Tibial artery (tissue), 4 donors: ENCODE data around the gene PODNL1.
A peak's percentile ranks its signal among the peaks of the same experiment; 100 is the strongest.

Experiments
- DNase-seq, 2 donors: peaks; one replicate each; pipeline ENCODE4 v3.0.0-alpha.2; 2019
- H3K27ac ChIP-seq, 2 donors: fragments of 200-600 bp; sonication (generic) in 1 of 2; 1 replicate in 1 of 2; 2 replicates in 1 of 2; pipeline ENCODE4 v1.5.1; 2018 to 2019; ENCODE audit warnings: mild to moderate bottlenecking in 1 of 2
- H3K27me3 ChIP-seq, 2 donors: fragments of 200-600 bp; sonication (generic) in 1 of 2; one replicate each; pipeline versions ENCODE4 v1.5.1 to v1.6.0; 2016 to 2019
- H3K36me3 ChIP-seq, 3 donors: fragments of 200-600 bp; sonication (generic) in 2 of 3; one replicate each; pipeline ENCODE4 v1.5.1; 2016 to 2019; ENCODE audit warnings: mild to moderate bottlenecking in 2 of 3
- H3K4me1 ChIP-seq, 4 donors: fragments of 200-600 bp; sonication (generic) in 2 of 4; 1 replicate in 3 of 4; 2 replicates in 1 of 4; pipeline ENCODE4 v1.5.1; 2016 to 2019
- H3K4me3 ChIP-seq, 2 donors: fragments of 200-600 bp; sonication (generic) in 1 of 2; 1 replicate in 1 of 2; 2 replicates in 1 of 2; pipeline ENCODE4 v1.5.1; 2018 to 2019; ENCODE audit warnings: mild to moderate bottlenecking in 2 of 2
- H3K9me3 ChIP-seq, 3 donors: fragments of 200-600 bp; sonication (generic) in 1 of 3; one replicate each; pipeline ENCODE4 v1.5.1; 2016 to 2019
- intact Hi-C: fragments of 100-400 bp; cut with DNase I; formaldehyde crosslinking; loops from one replicate; pipeline ENCODE4 v1.15.0; 2023; ENCODE audit warnings: low total_unique reads
- TF ChIP-seq, protein P1 (sequence below), 2 experiments: fragments of 200-600 bp in 1 of 2; fragments of 450-650 bp in 1 of 2; IDR thresholded peaks; one replicate each; pipeline ENCODE4 v1.5.1; 2017 to 2019; ENCODE audit warnings: antibody characterized with exemption in 2 of 2, mild to moderate bottlenecking in 1 of 2, moderate library complexity in 1 of 2

The PODNL1 gene

DNA sequence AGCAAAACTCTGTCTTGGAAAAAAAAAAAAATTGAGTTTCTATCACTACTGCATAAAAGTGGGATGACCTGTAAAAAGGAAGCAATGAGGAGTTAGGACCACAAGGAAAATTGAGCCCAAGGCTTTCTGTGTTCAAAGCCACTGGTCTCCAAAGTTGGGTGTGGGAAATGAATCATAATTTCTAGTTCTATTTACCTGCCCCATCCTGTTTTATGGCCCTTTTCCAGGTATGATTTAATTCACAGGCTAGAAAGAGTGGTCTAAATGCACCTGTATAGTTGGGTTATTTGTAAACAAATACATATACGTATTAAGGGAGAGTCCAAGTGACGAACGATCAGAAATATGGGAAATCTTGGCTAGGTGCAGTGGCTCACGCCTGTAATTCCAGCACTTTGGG is 8.2 kb upstream of the PODNL1 start:
- H3K4me3 ChIP-seq, result no peak overlapping the region
- H3K36me3 ChIP-seq, result no peaks in the 10 kb centered on the region
- intact Hi-C loops, result no loop called here
- no peaks in the 10 kb centered on the region for H3K27me3 ChIP-seq
- H3K9me3 ChIP-seq, result no peaks in the 10 kb centered on the region
- DNase-seq, result no peak
- TF ChIP-seq, protein P1, sequence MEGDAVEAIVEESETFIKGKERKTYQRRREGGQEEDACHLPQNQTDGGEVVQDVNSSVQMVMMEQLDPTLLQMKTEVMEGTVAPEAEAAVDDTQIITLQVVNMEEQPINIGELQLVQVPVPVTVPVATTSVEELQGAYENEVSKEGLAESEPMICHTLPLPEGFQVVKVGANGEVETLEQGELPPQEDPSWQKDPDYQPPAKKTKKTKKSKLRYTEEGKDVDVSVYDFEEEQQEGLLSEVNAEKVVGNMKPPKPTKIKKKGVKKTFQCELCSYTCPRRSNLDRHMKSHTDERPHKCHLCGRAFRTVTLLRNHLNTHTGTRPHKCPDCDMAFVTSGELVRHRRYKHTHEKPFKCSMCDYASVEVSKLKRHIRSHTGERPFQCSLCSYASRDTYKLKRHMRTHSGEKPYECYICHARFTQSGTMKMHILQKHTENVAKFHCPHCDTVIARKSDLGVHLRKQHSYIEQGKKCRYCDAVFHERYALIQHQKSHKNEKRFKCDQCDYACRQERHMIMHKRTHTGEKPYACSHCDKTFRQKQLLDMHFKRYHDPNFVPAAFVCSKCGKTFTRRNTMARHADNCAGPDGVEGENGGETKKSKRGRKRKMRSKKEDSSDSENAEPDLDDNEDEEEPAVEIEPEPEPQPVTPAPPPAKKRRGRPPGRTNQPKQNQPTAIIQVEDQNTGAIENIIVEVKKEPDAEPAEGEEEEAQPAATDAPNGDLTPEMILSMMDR (IDR thresholded peaks at IDR 0.05), result no peak
- no peak overlapping the region for H3K27ac ChIP-seq
- H3K4me1 ChIP-seq, result no peaks in the 10 kb centered on the region

DNA sequence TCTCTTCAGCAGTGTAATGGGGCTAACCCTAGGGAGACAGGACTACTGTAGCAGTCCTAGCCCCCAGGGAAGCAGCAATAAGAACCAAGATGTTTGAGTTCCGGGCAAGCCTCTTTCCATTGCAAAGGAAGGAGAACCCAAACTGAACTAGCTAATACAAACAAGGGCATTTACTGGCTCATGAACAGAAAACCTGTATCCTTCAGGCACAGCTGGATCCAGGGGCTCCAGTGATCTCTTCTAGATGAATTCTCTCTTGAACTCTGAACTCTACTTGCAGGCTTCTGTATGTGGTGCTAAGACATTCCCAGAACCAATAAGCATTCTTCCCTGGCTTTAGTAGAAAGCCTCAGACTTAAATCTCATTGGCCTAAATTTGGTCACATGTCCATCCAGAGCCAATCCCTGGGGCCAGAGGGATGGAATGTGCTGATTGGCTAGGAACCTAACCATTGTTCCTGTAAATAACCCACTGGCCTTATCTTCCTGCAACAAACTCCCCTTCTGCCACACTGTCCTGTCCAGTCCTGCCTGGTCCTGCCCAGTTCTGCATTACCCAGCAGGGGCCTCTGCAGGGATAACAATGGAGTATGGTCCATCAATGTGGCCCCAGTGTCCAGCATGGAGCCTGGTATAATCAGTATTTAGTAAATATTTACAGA is 3.9 kb upstream of the PODNL1 start:
- DNase-seq, result no peak
- Histone ChIP-seq H3K4me1 (peaks cover 0 to 18% (median 14%) of the 10 kb centered on the region in 4 donors), H3K36me3 (no peaks in the 10 kb centered on the region), H3K9me3 (no peaks in the 10 kb centered on the region), H3K27ac (no peak overlapping the region), H3K4me3 (no peak overlapping the region), H3K27me3 (peaks cover 0 to 13% of the 10 kb centered on the region in 2 donors)
- TF ChIP-seq, protein P1 (IDR thresholded peaks at IDR 0.05), result no peak
- intact Hi-C loops, result no loop called here

DNA sequence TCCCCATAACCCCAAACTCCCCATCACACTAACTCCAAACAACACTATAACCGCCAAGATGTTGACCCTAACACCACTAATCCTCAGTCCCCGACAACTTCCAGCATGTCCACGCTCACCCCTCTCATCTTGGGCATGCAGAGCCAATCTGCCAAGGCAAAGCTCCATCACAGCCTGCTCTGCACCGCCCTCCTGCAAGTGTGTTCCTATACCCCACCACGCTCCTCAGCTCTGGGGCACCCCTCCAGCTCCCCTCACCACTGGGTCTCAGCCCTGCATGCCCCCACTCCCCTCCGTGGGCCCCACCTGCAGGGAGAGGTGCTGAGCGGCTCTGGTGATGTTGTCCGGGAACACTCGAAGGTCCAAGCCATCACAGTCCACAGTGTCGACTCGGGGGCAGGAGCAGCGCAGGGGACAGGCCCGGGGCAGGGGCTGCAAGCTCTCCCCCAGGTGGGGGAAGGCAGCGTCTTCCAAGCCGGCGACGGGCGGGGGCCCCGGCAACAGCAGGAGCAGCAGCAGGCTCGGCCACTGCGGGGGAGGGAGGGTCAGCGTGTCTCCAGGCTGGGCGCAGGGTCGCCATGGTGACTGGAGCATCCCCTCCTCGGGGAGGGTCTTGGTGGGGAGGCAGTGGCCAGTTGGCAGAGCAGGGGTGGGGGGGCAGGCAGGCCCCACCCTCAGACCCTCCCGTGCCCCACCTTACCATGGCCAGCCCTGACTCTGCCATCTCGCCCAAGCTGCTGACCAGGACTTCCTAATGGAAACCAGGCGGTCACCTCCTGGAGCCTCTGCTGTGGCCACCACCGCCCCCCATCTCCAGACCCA is 527 bp downstream of the PODNL1 start:
- peaks cover 0 to 12% (median 0%) of the 10 kb centered on the region in 3 donors for H3K36me3 ChIP-seq
- no peaks in the 10 kb centered on the region for H3K9me3 ChIP-seq
- intact Hi-C loops, result no loop called here
- H3K27ac ChIP-seq, result peak overlapping the region; percentile 64 to 78
- DNase-seq, result no peak
- peaks cover 0 to 18% (median 14%) of the 10 kb centered on the region in 4 donors for H3K4me1 ChIP-seq
- H3K27me3 ChIP-seq, result peaks cover 0 to 33% of the 10 kb centered on the region in 2 donors
- TF ChIP-seq, protein P1 (IDR thresholded peaks at IDR 0.05), result no peak
- peak overlapping the region; percentile 44 to 58 for H3K4me3 ChIP-seq

DNA sequence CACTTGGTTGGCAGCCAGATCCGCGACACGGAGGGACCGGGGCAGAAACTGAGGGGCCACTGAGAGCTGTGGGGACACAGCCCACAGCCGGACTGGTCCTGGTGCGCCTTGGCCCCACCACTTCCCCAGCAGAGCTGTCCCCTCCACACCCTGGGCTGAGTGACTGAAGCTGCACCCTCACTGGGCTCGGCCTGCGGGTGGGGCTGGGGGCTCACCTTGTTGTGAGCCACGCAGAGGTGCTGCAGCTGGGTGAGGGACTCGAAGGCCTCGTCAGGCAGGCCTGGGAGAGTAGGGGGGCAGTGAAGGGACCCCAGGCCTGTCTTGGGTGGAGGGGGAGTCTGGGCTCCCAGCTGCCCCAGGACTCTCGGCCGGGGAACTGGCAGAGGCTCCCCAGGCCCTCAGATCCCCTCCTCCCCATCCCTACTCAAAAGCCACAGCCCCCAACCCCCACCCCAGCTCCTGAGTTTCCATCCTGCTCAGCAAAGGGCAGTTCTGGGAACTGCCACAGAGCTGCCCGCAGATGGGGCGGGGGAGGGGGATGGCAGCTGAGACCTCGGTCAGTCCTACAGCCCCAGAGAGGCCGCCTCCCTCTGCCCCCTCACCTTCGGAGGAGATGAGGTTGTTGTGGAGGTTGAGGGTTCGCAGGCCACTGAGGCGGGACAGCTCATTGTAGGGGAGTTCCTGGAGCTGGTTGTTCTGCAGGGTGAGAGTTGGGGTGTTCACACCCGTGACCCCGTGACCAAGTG is 2.3 kb downstream of the PODNL1 start:
- Histone ChIP-seq H3K9me3 (no peaks in the 10 kb centered on the region), H3K4me1 (peaks cover 0 to 18% (median 14%) of the 10 kb centered on the region in 4 donors), H3K27me3 (peaks cover 0 to 33% of the 10 kb centered on the region in 2 donors), H3K36me3 (peaks cover 0 to 29% (median 0%) of the 10 kb centered on the region in 3 donors), H3K27ac (no peak overlapping the region), H3K4me3 (no peak overlapping the region)
- no peak for DNase-seq
- intact Hi-C loops, result no loop called here
- TF ChIP-seq, protein P1 (IDR thresholded peaks at IDR 0.05), result no peak

DNA sequence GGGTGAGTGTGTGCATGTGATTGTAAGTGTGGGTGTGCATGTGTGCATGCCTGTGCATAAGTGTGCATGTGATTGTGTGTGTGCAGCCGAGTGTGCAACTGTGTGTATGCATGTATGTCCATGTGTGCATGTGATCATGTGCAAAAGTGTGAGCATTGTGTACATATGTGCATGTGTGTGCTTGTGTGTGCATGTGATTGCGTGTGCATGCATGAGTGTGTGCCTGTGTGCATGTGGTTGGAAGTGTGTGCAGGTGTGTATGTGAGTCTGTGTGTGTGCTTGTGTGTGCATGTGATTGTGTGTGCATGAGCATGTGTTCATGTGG is 3.5 kb downstream of the PODNL1 start:
- H3K27ac ChIP-seq, result no peak overlapping the region
- DNase-seq, result no peak
- H3K4me3 ChIP-seq, result no peak overlapping the region
- intact Hi-C loops, result no loop called here
- H3K4me1 ChIP-seq, result peaks cover 0 to 18% (median 14%) of the 10 kb centered on the region in 4 donors
- peaks cover 4 to 40% (median 8%) of the 10 kb centered on the region in 3 donors for H3K36me3 ChIP-seq
- TF ChIP-seq, protein P1 (IDR thresholded peaks at IDR 0.05), result no peak
- peaks cover 0 to 33% of the 10 kb centered on the region in 2 donors for H3K27me3 ChIP-seq
- no peaks in the 10 kb centered on the region for H3K9me3 ChIP-seq
